ENCODE results near the gene PRR11. TPM values are rescaled to one million over a fixed set of nuclear protein-coding genes. Genes with fewer than 3 reads are reported as not detected.

The PRR11 gene
- total RNA-seq, 1 experiment from 2014 or later = 22.9 TPM

Small RNAs within 50 kb of the gene (small RNA-seq; reads per million reads assigned to genes)
- gene MIR301A = 0.41 to 42.4 reads per million in 2 experiments
- gene MIR454 = 0.27 to 32.5 reads per million in 2 experiments
- gene RNU2-58P = 0.04 to 2.6 reads per million in 2 experiments

Other genes with a start within 250 kb of the PRR11 start
- gene TRIM37, start 48.9 kb upstream of the PRR11 start, total RNA-seq (2014; rRNA removed; shearing (Covaris generic)) = 64.4 and 67.5 TPM in 2 replicates
- 66.4 and 103 TPM in 2 replicates for gene SKA2, start 560 bp upstream of the PRR11 start, total RNA-seq (2014; rRNA removed; shearing (Covaris generic))
- 53.1 and 60.2 TPM in 2 replicates for gene SMG8, start 54.3 kb downstream of the PRR11 start, total RNA-seq (2014; rRNA removed; shearing (Covaris generic))
- gene GDPD1, start 64.8 kb downstream of the PRR11 start, total RNA-seq (2014; rRNA removed; shearing (Covaris generic)) = 13.6 and 14.3 TPM in 2 replicates
- gene YPEL2, start 175.9 kb downstream of the PRR11 start, total RNA-seq (2014; rRNA removed; shearing (Covaris generic)) = 16.1 and 17.5 TPM in 2 replicates